Dermis blood vessel endothelial cell (primary cell): ENCODE data around the gene CDC42BPB. TPM values are rescaled to one million over a fixed set of nuclear protein-coding genes. Genes with fewer than 3 reads are reported as not detected.
A peak's percentile ranks its signal among the peaks of the same experiment; 100 is the strongest.

ENCODE experiments used
- DNase-seq: peaks from one replicate; pipeline ENCODE4 v3.0.0; 2010
- total RNA-seq: library from RNA; depleted of rRNA; stranded (reverse); fragments of >200 nt; gene quantifications from 2 replicates; pipeline ENCODE4 v1.2.3, GENCODE V29; 2014

CDC42BPB gene
- total RNA-seq, result 118 and 175 TPM in 2 replicates

GRCh38 chr14:103057372-103058163 is at the start of gene CDC42BPB:
Gene CDC42BPB, minus strand, starts transcription at chr14:103057549. Its CDS starts 376 bp downstream, at chr14:103057173.
- peak; percentile 94 for DNase-seq

GRCh38 chr14:103105580-103106150 is 48.3 kb upstream of the CDC42BPB start:
- no peak for DNase-seq

- peak; percentile 60 for DNase-seq
Observed at GRCh38 chr14:103104654-103105452, 47.5 kb upstream of the CDC42BPB start.

DNA sequence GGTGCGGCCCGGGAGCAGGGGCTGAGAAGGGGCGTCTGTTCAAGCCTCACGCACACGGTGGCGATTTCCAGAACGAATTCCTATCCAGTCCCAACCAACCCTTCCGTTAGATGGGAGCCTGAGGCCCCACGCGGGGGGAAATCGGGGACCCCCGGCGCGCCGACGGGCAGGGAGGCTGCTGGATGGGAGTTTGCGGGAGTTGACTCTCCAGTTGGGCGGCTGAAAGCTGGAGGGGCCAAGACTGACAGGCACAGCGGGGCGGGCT is 47.0 kb upstream of the CDC42BPB start:
- DNase-seq, result no peak

- DNase-seq, result peak; percentile 26
Observed at GRCh38 chr14:103103461-103104388, 46.4 kb upstream of the CDC42BPB start.

DNA sequence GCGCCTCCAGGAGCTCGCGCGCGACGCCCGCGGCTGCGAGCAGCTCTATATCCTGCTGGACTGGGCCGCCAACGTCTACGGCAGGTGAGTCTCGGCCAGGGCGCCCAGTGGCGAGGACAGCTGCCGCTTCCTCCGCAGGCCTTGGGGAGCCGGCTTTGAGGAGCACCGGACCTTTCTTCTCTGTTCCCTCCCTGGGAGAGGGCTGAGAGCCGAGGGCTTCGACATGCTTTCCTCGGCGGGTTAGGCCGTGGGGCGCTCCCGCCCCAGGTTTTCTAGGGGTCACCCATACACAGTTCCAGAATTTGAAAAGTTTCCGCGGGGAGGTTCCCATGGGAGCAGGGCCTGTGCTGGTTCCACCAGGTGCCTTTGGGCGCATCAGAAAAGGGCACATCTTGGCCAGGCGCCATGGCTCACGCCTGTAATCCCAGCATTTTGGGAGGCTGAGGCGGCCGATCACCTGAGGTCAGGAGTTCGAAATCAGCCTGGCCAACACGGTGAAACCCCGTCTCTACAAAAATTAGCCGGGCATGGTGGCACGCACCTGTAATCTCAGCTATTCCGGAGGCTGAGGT is 45.4 kb upstream of the CDC42BPB start:
- DNase-seq, result no peak

- peak; percentile 28 for DNase-seq
Observed at GRCh38 chr14:103101963-103102688, 44.8 kb upstream of the CDC42BPB start.

DNA sequence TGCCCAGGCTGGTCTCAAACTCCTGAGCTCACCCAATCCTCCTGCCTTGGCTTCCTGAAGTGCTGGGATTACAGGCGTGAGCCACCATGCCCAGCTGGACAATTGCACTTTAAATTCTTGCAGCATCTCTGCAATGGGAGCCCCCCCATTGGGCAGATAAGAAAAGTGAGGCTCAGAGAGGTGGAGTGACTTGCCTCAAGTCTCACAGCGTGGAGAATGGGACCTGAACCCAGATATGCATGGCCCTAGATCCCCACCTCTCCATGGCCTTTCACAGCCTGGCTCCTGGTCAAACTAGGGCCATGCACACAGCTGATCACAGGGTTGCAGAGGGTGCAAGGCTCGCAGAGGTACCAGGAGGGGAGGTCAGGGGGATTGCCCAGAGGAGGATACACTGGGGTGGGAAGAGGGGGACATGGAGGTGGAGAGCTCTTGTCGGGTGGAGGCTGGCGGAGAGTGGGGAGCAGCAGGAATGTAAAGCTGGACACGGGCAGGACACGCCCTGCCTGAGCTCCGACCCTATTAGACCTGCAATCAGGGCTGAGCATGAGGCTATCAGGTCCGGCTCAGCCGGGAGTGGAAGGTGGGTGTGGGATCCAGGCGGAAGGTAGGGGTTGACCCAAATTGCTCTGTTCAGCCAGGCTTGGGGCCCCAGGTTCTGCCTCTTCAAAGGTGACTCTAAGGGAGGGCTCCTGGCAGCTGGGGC is 44.1 kb upstream of the CDC42BPB start:
- DNase-seq, result no peak

- no peak for DNase-seq
Observed at GRCh38 chr14:103100281-103101121, 43.2 kb upstream of the CDC42BPB start.

GRCh38 chr14:103099733-103100280 is 42.5 kb upstream of the CDC42BPB start:
- DNase-seq, result no peak

GRCh38 chr14:103099081-103099732 is 41.9 kb upstream of the CDC42BPB start:
- no peak for DNase-seq

- no peak for DNase-seq
Observed at GRCh38 chr14:103097994-103098957, 40.9 kb upstream of the CDC42BPB start.

DNA sequence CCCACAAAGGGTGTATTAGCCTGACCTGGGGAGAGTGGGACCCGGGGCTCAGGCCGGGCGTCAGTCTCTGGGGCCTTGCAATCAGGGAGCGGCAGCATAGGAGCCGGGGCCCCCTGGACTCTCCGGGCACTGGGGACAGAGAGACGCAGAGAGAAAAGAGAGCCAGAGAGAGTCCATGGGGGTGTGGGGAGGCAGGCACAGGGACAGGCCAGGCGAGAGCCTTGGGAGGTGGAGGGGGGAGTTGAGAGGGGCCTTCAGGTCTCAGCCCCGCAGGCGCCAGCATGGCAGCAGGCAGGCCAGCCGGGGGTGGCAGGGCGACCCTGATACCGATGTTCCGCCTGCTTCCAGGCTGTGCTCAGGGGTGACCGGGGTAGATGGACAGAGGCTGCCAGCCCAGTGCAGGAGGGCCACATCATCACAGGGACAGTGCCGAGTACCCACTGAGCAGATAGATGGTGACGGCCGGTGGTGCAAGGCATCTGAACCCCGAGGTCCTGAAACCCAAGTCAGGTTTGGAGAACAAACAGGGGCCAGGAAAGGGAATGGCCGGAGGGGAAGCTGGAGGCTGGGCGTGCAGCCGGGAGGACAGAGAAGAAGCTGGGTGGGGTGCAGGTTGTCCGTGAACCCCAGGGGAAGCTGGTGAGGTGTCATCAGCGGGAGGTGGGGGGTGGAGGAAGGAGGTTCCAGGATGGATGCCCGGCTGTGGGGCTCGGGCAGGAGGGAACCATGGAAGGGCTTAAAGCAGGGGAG is 40.1 kb upstream of the CDC42BPB start:
- DNase-seq, result no peak

- no peak for DNase-seq
Observed at GRCh38 chr14:103096387-103096786, 39.0 kb upstream of the CDC42BPB start.

GRCh38 chr14:103095210-103095778 is 37.9 kb upstream of the CDC42BPB start:
- DNase-seq, result no peak

- DNase-seq, result no peak
Observed at GRCh38 chr14:103094406-103095209, 37.3 kb upstream of the CDC42BPB start, which contains the start of gene EXOC3L4. Gene EXOC3L4, plus strand, starts transcription at chr14:103094725. Its CDS starts 5,495 bp downstream, at chr14:103100220.
